ENCODE data around the gene PAIP2B. TPM values are rescaled to one million over a fixed set of nuclear protein-coding genes. Genes with fewer than 3 reads are reported as not detected.

The PAIP2B gene
- total RNA-seq, 1 experiment from 2014 or later = 5.9 TPM

- H3K9ac ChIP-seq (ENCODE audit: low read length) = no peak overlapping the region
- H3K36me3 ChIP-seq (ENCODE audit: control insufficient read depth in 1 of 2, insufficient read depth in 2 of 2, low read length in 2 of 2) = no peaks in the 10 kb centered on the region
- no peaks in the 10 kb centered on the region for H3K27me3 ChIP-seq (ENCODE audit: insufficient read depth, low read length)
- no peak overlapping the region for H3K4me2 ChIP-seq (ENCODE audit: low read length)
- CTCF ChIA-PET = interaction anchor here (0.6 kb wide), 1 partner anchor 297 kb away, joined by 3 read pairs; no protein-coding TSS in a partner anchor
- intact Hi-C loops (cut with micrococcal nuclease) = no loop called here
- no peak for TF ChIP-seq SP1 (IDR thresholded peaks at IDR 0.05; ENCODE audit: low read depth)
- no peak for TF ChIP-seq FOSL1 (IDR thresholded peaks at IDR 0.05; ENCODE audit: low read depth)
- no peak for TF ChIP-seq POLR2AphosphoS5 (IDR thresholded peaks at IDR 0.05; ENCODE audit: low read depth, low read length)
- TF ChIP-seq TCF7L2 (IDR thresholded peaks at IDR 0.05; ENCODE audit: borderline replicate concordance, extremely low read depth, insufficient read depth, insufficient read length) = no peak
- TF ChIP-seq YY1 (IDR thresholded peaks at IDR 0.05; ENCODE audit: extremely low read depth, insufficient replicate concordance, low read depth, low read length) = no peak
- no peak for TF ChIP-seq RAD21 (IDR thresholded peaks at IDR 0.05; ENCODE audit: low read depth)
- no peak overlapping the region for H2AFZ ChIP-seq (ENCODE audit: low read depth, low read length, poor library complexity, severe bottlenecking)
- no peak for ATAC-seq
- no peaks in the 10 kb centered on the region for H3K79me2 ChIP-seq (ENCODE audit: insufficient read depth, low read length)
- no peak overlapping the region for H3K27ac ChIP-seq (ENCODE audit: low read depth, low read length)
- H3K4me1 ChIP-seq (ENCODE audit: control insufficient read depth in 1 of 2, insufficient read depth in 2 of 2, low read length in 2 of 2) = no peaks in the 10 kb centered on the region
- POLR2A ChIA-PET = no interaction called here
- no peaks in the 10 kb centered on the region for H3K9me2 ChIP-seq (ENCODE audit: insufficient read depth)
- RAD21 ChIA-PET (ENCODE audit: low non-redundant PET in 1 of 2, low total read pairs in 2 of 2, uncharacterized antibody in 2 of 2, unreplicated experiment in 2 of 2) = no interaction called here
- no TSS peak for BruUV-seq (replicated peaks)
- no peak for DNase-seq (ENCODE audit: low read depth, low spot score)
- no peaks in the 10 kb centered on the region for H3K9me3 ChIP-seq (ENCODE audit: control insufficient read depth in 1 of 2, insufficient read depth in 1 of 2, low read depth in 1 of 2, low read length in 2 of 2)
- no peaks in the 10 kb centered on the region for H4K20me1 ChIP-seq (ENCODE audit: insufficient read depth)
- no peak overlapping the region for H3K4me3 ChIP-seq (replicated peaks in 1 of 2; ENCODE audit: low read depth in 1 of 2, low read length in 2 of 2)
Measured at GRCh38 chr2:71244302-71244660, 17.4 kb upstream of the PAIP2B start.

DNA sequence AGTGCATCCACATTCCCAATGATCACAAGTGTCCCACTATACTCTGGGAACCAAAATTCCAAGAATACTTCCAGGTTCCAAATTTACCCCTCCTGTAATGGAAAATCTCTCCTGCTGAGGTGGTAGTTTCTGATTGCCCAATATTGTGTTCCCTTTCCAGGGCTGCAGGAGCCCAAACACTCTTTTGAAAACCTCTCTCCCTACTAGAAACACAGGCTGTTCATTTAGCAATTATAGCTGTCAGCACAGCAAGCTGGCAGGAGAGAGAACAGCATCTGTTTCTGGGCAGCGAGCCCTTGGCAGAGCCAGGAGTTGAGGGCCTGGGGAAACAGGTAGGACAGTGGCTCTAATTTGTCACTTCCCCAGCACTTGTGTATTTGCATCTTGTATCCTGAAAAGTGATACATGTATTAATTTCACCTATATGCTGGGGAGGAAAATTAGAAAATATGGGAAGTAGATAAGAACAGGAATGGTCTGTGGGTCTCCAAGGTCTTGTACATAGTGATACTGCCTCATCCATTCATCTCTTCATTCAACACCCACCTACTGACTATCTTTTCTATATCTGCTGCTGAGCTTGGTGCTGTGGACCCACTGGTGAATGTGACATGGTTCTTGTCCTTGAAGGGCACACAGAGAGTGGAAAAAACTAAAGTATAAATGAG, 16.9 kb upstream of the PAIP2B start:
- no peaks in the 10 kb centered on the region for H3K27me3 ChIP-seq (ENCODE audit: insufficient read depth, low read length)
- CTCF ChIA-PET = no interaction called here
- no peak overlapping the region for H3K27ac ChIP-seq (ENCODE audit: low read depth, low read length)
- no peaks in the 10 kb centered on the region for H3K36me3 ChIP-seq (ENCODE audit: control insufficient read depth in 1 of 2, insufficient read depth in 2 of 2, low read length in 2 of 2)
- no peak overlapping the region for H3K4me2 ChIP-seq (ENCODE audit: low read length)
- no peaks in the 10 kb centered on the region for H3K79me2 ChIP-seq (ENCODE audit: insufficient read depth, low read length)
- DNase-seq (ENCODE audit: low read depth, low spot score) (no peak), ATAC-seq (no peak)
- no peaks in the 10 kb centered on the region for H3K9me2 ChIP-seq (ENCODE audit: insufficient read depth)
- no peak overlapping the region for H3K9ac ChIP-seq (ENCODE audit: low read length)
- intact Hi-C loops (cut with micrococcal nuclease) = no loop called here
- POLR2A ChIA-PET = no interaction called here
- no peaks in the 10 kb centered on the region for H3K9me3 ChIP-seq (ENCODE audit: control insufficient read depth in 1 of 2, insufficient read depth in 1 of 2, low read depth in 1 of 2, low read length in 2 of 2)
- no peaks in the 10 kb centered on the region for H3K4me1 ChIP-seq (ENCODE audit: control insufficient read depth in 1 of 2, insufficient read depth in 2 of 2, low read length in 2 of 2)
- no TSS peak for BruUV-seq (replicated peaks)
- H2AFZ ChIP-seq (ENCODE audit: low read depth, low read length, poor library complexity, severe bottlenecking) = no peak overlapping the region
- RAD21 ChIA-PET (ENCODE audit: low non-redundant PET in 1 of 2, low total read pairs in 2 of 2, uncharacterized antibody in 2 of 2, unreplicated experiment in 2 of 2) = no interaction called here
- no peaks in the 10 kb centered on the region for H4K20me1 ChIP-seq (ENCODE audit: insufficient read depth)
- TF ChIP-seq POLR2A (IDR thresholded peaks at IDR 0.05; ENCODE audit: borderline replicate concordance, extremely low read depth, insufficient read depth, insufficient read length) (no peak), CEBPB (IDR thresholded peaks at IDR 0.05; ENCODE audit: low read depth) (no peak), ZFX (IDR thresholded peaks at IDR 0.05) (no peak), JUND (IDR thresholded peaks at IDR 0.05) (no peak)
- TF ChIP-seq, protein P1, sequence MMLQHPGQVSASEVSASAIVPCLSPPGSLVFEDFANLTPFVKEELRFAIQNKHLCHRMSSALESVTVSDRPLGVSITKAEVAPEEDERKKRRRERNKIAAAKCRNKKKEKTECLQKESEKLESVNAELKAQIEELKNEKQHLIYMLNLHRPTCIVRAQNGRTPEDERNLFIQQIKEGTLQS (IDR thresholded peaks at IDR 0.05) = no peak
- no peak overlapping the region for H3K4me3 ChIP-seq (replicated peaks in 1 of 2; ENCODE audit: low read depth in 1 of 2, low read length in 2 of 2)
